Ectodermal cell (in vitro differentiated cells): ENCODE results near the gene DNAJB1.
A peak's percentile ranks its signal among the peaks of the same experiment; 100 is the strongest.
"Not testable (repeated sequence)": the region's sequence is repeated elsewhere in the genome, so short reads cannot be mapped to it uniquely, and the experiment has no call there.

Experiments
- H3K27ac ChIP-seq: 2 replicates; pipeline ENCODE4 v1.7.0; 2013; ENCODE audit warnings: mild to moderate bottlenecking, low read depth, low read length; ENCODE audit not compliant: insufficient read depth, poor library complexity, severe bottlenecking
- H3K27me3 ChIP-seq: 2 replicates; pipeline ENCODE4 v1.7.0; 2013; ENCODE audit warnings: mild to moderate bottlenecking, low read length; ENCODE audit not compliant: insufficient read depth, control insufficient read depth, poor library complexity, severe bottlenecking
- H3K36me3 ChIP-seq: one replicate; pipeline ENCODE4 v1.7.0; 2013; ENCODE audit warnings: low read length; ENCODE audit not compliant: control insufficient read depth, insufficient read depth
- H3K4me1 ChIP-seq: one replicate; pipeline ENCODE4 v1.7.0; 2013; ENCODE audit warnings: low read length; ENCODE audit not compliant: control insufficient read depth, insufficient read depth
- H3K4me3 ChIP-seq: 2 replicates; pipeline ENCODE4 v1.7.0; 2013; ENCODE audit warnings: low read depth, low read length, control low read depth; ENCODE audit not compliant: insufficient read depth
- H3K9me3 ChIP-seq: 2 replicates; pipeline ENCODE4 v1.7.0; 2013; ENCODE audit warnings: mild to moderate bottlenecking, low read length, moderate library complexity; ENCODE audit not compliant: control insufficient read depth
- WGBS, 2 experiments: methylation state at CpG; one replicate each; pipeline ENCODE4 v1.1.7; 2013; ENCODE audit warnings: missing lambda C conversion rate in 2 of 2; 5-methylcytosine and 5-hydroxymethylcytosine counted together

The DNAJB1 gene

GRCh38 chr19:14553042-14553938, 35.1 kb upstream of the DNAJB1 start:
- Histone ChIP-seq H3K27me3 (no peaks in the 10 kb centered on the region), H3K4me3 (no peak overlapping the region), H3K9me3 (no peaks in the 10 kb centered on the region), H3K27ac (no peak overlapping the region), H3K4me1 (peaks cover 2% of the 10 kb centered on the region), H3K36me3 (peaks cover 7% of the 10 kb centered on the region)
- 96% methylated on average over 35 of the region's 35 CpGs for WGBS, 2 experiments

GRCh38 chr19:14552006-14552360, 33.8 kb upstream of the DNAJB1 start:
- H3K4me3 ChIP-seq, H3K4me1 ChIP-seq, H3K9me3 ChIP-seq, H3K27ac ChIP-seq, H3K27me3 ChIP-seq: not testable (repeated sequence)
- H3K36me3 ChIP-seq, result peaks cover 11% of the 10 kb centered on the region
- 94% methylated on average over 8 of the region's 8 CpGs for WGBS, 2 experiments

GRCh38 chr19:14551134-14552005, 33.2 kb upstream of the DNAJB1 start:
- H3K9me3 ChIP-seq, H3K4me3 ChIP-seq, H3K27ac ChIP-seq, H3K27me3 ChIP-seq, H3K4me1 ChIP-seq: not testable (repeated sequence)
- H3K36me3 ChIP-seq, result peaks cover 11% of the 10 kb centered on the region
- WGBS, 2 experiments, result 72 to 75% methylated on average over 11 of the region's 12 CpGs

- peaks cover 11% of the 10 kb centered on the region for H3K36me3 ChIP-seq
- H3K27ac ChIP-seq, result no peak overlapping the region
- 92 to 95% methylated on average over 15 of the region's 15 CpGs for WGBS, 2 experiments
These were observed 32.1 kb upstream of the DNAJB1 start for GRCh38 chr19:14550201-14550754.

GRCh38 chr19:14545716-14546082, 27.5 kb upstream of the DNAJB1 start:
- Histone ChIP-seq H3K36me3 (peaks cover 11% of the 10 kb centered on the region), H3K27me3 (no peaks in the 10 kb centered on the region), H3K9me3 (no peaks in the 10 kb centered on the region), H3K4me1 (peaks cover 4% of the 10 kb centered on the region), H3K27ac (no peak overlapping the region), H3K4me3 (no peak overlapping the region)
- 90 to 93% methylated on average over 9 of the region's 9 CpGs for WGBS, 2 experiments

More at GRCh38 chr19:14550201-14550754, 32.1 kb upstream of the DNAJB1 start:
- Histone ChIP-seq H3K4me1 (no peaks in the 10 kb centered on the region), H3K27me3 (no peaks in the 10 kb centered on the region), H3K9me3 (no peaks in the 10 kb centered on the region), H3K4me3 (no peak overlapping the region)

- Histone ChIP-seq H3K4me1 (peaks cover 4% of the 10 kb centered on the region), H3K36me3 (peaks cover 11% of the 10 kb centered on the region)
- 96 to 97% methylated on average over 21 of the region's 21 CpGs for WGBS, 2 experiments
These were observed 26.9 kb upstream of the DNAJB1 start for GRCh38 chr19:14544977-14545715.

GRCh38 chr19:14544047-14544446, 25.9 kb upstream of the DNAJB1 start:
- Histone ChIP-seq H3K4me3 (no peak overlapping the region), H3K9me3 (no peaks in the 10 kb centered on the region), H3K27me3 (no peaks in the 10 kb centered on the region), H3K27ac (no peak overlapping the region), H3K36me3 (peaks cover 11% of the 10 kb centered on the region), H3K4me1 (peaks cover 4% of the 10 kb centered on the region)
- 91 to 95% methylated on average over 5 of the region's 5 CpGs for WGBS, 2 experiments

More at GRCh38 chr19:14544977-14545715, 26.9 kb upstream of the DNAJB1 start:
- Histone ChIP-seq H3K4me3 (no peak overlapping the region), H3K27ac (no peak overlapping the region), H3K27me3 (no peaks in the 10 kb centered on the region), H3K9me3 (no peaks in the 10 kb centered on the region)

- Histone ChIP-seq H3K27ac (peak overlapping the region; percentile 60), H3K4me3 (no peak overlapping the region), H3K4me1 (peaks cover 4% of the 10 kb centered on the region), H3K27me3 (no peaks in the 10 kb centered on the region), H3K36me3 (no peaks in the 10 kb centered on the region), H3K9me3 (no peaks in the 10 kb centered on the region)
- 64% methylated on average over 7 of the region's 7 CpGs for WGBS, 2 experiments
These were observed 24.6 kb upstream of the DNAJB1 start for GRCh38 chr19:14542711-14543328.

GRCh38 chr19:14541979-14542378, 23.8 kb upstream of the DNAJB1 start:
- not testable (repeated sequence) for H3K4me1 ChIP-seq, H3K4me3 ChIP-seq, H3K27me3 ChIP-seq, H3K36me3 ChIP-seq, H3K27ac ChIP-seq, H3K9me3 ChIP-seq
- WGBS, 2 experiments, result 95 to 96% methylated on average over 5 of the region's 5 CpGs
